Epidermal melanocyte (primary cell): Measurements from ENCODE around the gene LLGL2.
"Not testable (repeated sequence)": the region's sequence is repeated elsewhere in the genome, so short reads cannot be mapped to it uniquely, and the experiment has no call there.

Experiments
- DNase-seq: peaks from one replicate; pipeline ENCODE4 v3.0.0; 2011; ENCODE audit warnings: low spot score; ENCODE audit not compliant: insufficient read length

Gene LLGL2

GRCh38 chr17:75524970-75525805, at the start of gene LLGL2:
Gene LLGL2, plus strand, starts transcription at chr17:75525697. Its CDS starts 17,730 bp downstream, at chr17:75543427.
- DNase-seq: peak; percentile 87

GRCh38 chr17:75475851-75476250, 49.6 kb upstream of the LLGL2 start:
- DNase-seq: no peak

- DNase-seq: peak; percentile 68
These were observed 49.2 kb upstream of the LLGL2 start for GRCh38 chr17:75476271-75476671.

GRCh38 chr17:75476752-75477489, 48.6 kb upstream of the LLGL2 start:
- DNase-seq: no peak

- DNase-seq: not testable (repeated sequence)
These were observed 48.0 kb upstream of the LLGL2 start for GRCh38 chr17:75477490-75477862.

- no peak for DNase-seq
These were observed 47.0 kb upstream of the LLGL2 start for GRCh38 chr17:75478508-75478907.

GRCh38 chr17:75480281-75480680, 45.2 kb upstream of the LLGL2 start:
- no peak for DNase-seq

- no peak for DNase-seq
These were observed 44.1 kb upstream of the LLGL2 start for GRCh38 chr17:75481194-75482068.

- no peak for DNase-seq
These were observed 43.2 kb upstream of the LLGL2 start for GRCh38 chr17:75482098-75482942.

GRCh38 chr17:75485688-75486087, 39.8 kb upstream of the LLGL2 start:
- no peak for DNase-seq

- no peak for DNase-seq
These were observed 39.3 kb upstream of the LLGL2 start for GRCh38 chr17:75486151-75486550.

- no peak for DNase-seq
These were observed 38.5 kb upstream of the LLGL2 start for GRCh38 chr17:75486951-75487350.

GRCh38 chr17:75487351-75488070, 38.0 kb upstream of the LLGL2 start:
- DNase-seq: no peak

- DNase-seq: no peak
These were observed 36.6 kb upstream of the LLGL2 start for GRCh38 chr17:75488693-75489510.

- DNase-seq: no peak
These were observed 36.0 kb upstream of the LLGL2 start for GRCh38 chr17:75489511-75489955.

- DNase-seq: no peak
These were observed 35.2 kb upstream of the LLGL2 start for GRCh38 chr17:75490173-75490743.

- no peak for DNase-seq
These were observed 34.4 kb upstream of the LLGL2 start for GRCh38 chr17:75490953-75491649.

- DNase-seq: no peak
These were observed 33.8 kb upstream of the LLGL2 start for GRCh38 chr17:75491680-75492079.
